ENCODE data around the gene SAFB2.

GRCh38 chr19:5554828-5555227 is 67.7 kb downstream of the SAFB2 start:
- TF ChIP-seq CTCF (IDR thresholded peaks at IDR 0.05; ENCODE audit: low read depth, low read length, poor library complexity, severe bottlenecking) (no peak), EZH2phosphoT487 (IDR thresholded peaks at IDR 0.05; ENCODE audit: borderline replicate concordance, low read length) (no peak)
